ENCODE data around the gene NTN4.
"Not testable (repeated sequence)": the region's sequence is repeated elsewhere in the genome, so short reads cannot be mapped to it uniquely, and the experiment has no call there.

Gene NTN4

GRCh38 chr12:95790033-95790916 is at the start of gene NTN4:
NTN4 (minus strand) TSS chr12:95790764; CDS start chr12:95790309, 455 bp downstream.
- no peak for DNase-seq

- DNase-seq: no peak
Measured at GRCh38 chr12:95838125-95838524, 47.6 kb upstream of the NTN4 start.

DNA sequence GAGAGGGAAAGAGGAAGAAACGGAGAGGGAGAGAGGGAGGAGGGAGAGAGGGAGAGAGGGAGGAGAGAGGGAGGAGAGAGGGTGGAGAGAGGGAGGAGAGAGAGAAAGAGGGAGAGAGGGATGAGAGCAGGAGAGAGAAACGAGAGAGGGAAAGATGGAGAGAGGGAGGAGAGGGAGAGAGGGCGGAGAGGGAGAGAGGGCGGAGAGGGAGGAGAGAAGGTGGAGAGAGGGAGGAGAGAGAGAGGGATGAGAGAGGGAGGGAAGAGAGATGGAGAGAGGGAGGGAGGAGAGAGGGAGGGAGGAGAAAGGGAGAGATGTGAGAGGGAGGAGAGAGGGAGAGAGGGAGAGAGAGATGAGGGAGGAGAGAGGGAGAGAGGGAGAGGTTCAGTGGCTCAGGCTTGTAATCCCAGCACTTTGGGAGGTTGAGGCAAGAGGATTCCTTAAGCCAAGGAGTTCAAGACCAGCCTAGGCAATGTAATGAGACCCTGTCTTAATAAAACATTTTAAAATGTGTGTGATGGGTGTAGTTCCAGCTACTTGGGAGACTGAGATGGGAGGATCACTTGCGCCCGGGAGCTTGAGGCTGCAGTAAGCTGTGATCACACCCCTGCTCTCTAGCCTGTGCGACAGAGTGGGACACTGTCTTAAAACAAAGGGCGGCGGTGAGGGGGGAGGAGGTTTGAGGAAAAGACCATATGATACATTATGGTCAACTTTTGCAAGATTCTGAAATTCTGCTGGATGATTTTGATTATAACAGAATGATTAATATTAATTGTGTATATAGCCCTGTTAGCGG is 46.9 kb upstream of the NTN4 start:
- no peak for DNase-seq

GRCh38 chr12:95836630-95837239 is 46.2 kb upstream of the NTN4 start:
- DNase-seq: no peak

GRCh38 chr12:95836185-95836609 is 45.6 kb upstream of the NTN4 start:
- DNase-seq: no peak

DNA sequence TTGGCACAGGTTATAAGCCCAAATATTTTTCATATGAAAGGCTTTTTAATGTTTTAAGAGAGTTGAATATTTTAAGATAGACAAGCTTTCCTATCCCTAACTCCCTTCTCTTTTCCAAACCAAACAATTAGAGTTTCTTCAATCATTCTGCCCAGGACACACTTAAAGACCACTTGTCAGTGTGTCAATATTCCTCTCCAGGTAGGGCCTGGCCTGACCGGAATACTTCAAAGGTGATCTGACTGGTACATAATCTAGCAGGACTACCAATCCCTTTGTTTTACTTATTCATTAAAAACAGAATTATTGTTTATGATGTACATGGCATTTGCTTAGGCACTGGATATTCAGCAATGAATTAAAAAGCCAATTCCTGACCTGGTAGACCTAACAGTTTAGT is 44.0 kb upstream of the NTN4 start:
- DNase-seq: no peak

- no peak for DNase-seq
Measured at GRCh38 chr12:95830335-95831089, 39.9 kb upstream of the NTN4 start.

- DNase-seq: no peak
Measured at GRCh38 chr12:95829395-95829794, 38.8 kb upstream of the NTN4 start.

DNA sequence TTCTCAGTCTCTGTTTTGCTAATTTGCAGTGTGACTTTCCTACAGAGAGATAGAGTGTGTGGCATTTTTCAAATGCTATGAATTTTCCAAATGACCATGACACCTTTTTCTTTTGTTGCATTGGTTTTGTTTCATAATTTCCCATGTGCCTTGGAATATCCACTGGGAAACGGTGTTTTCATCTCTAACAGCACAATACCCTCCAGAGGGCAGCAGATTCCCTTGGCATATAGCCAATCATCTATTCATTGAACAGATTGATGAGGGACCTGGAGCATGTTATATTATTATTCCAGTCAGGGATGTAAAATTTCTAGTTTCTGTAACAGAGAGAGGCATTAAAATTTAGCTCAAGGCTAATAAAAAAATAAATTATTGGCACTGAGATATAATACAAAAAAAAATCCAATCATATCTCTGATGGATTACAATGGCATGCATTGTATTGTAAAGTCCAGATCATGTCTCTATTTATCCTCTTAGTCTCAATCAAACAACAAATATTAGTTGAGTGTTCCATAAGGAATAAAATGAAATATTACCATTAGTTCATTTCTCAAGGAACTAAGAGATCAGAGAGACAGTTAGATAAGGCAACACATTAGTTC is 29.6 kb upstream of the NTN4 start:
- no peak for DNase-seq

GRCh38 chr12:95815632-95816212 is 25.2 kb upstream of the NTN4 start:
- DNase-seq: no peak

- not testable (repeated sequence) for DNase-seq
Measured at GRCh38 chr12:95812155-95812554, 21.6 kb upstream of the NTN4 start.

- DNase-seq: no peak
Measured at GRCh38 chr12:95810411-95810810, 19.8 kb upstream of the NTN4 start.

- DNase-seq: no peak
Measured at GRCh38 chr12:95809000-95809680, 18.6 kb upstream of the NTN4 start.

DNA sequence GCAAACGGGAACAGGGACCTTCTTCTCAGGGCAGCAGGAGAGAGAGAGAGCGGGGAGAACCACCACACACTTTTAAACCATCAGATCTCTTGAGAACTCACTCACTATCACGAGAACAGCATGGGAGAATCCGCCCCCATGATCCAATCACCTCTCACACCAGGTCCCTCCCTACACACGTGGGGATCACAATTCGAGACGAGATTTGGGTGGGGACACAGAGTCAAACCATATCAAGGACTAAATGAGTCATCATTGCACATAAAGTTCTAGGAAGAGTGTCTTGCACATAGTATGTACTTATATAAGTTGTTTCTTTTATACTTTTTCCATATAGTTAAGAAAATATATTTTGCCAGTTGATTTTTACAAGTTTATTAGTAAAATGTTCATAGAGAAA is 17.6 kb upstream of the NTN4 start:
- DNase-seq: no peak

GRCh38 chr12:95805864-95806671 is 15.5 kb upstream of the NTN4 start:
- DNase-seq: no peak

DNA sequence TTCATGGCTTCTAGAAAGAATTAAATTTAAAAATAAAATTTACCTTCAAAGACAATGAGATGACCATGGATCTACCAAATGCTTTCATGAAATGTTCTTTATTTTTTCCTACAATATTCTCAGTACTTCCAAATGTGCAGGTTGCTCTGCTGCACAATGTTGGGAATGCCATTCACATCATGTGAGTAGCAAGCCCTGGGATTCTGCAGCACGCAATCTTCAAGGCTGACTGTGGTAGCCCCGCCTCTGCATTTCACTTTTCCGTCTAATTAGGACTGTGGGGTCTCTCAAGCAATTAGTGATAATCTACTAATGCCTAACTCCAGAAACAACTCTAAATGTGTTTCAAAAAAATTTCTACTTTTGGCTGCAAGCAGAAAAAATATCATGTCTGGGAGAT is 13.7 kb upstream of the NTN4 start:
- no peak for DNase-seq

DNA sequence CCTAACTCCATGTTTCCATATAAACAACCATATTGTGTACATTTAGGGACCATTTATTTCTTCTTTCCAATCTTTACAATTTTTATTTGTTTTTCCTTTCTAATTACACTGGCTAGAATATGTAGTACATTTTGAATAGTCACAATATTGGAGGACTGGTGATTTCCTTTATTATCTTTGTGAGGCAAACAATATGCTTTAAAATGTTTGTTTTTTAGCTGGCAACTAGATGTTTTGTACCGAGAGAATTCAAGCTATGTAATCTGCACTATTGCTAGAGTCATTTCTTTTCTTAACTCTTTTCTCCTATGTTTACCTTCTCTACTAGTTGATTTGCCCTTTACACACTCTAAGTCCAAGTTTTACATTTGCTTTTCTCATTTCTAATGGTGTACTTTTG is 13.3 kb upstream of the NTN4 start:
- no peak for DNase-seq

GRCh38 chr12:95802482-95803270 is 12.1 kb upstream of the NTN4 start:
- no peak for DNase-seq

DNA sequence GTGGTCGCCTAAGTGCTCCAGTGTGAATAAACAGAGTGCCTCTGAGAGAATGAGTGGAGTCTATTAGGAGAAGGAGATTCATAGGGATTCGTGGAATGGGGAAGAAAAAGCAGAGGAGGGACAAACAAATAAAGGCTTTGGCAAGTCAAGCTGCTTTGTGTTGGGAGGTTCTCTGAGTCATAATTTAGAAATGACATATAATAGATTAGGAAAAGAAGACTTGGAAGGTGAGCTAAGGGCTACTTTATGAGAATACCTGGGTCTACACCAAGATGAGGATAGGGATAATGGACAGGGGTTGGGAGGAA is 6.4 kb upstream of the NTN4 start:
- no peak for DNase-seq
